ENCODE measurements around the gene WDR70.
"Not testable (repeated sequence)": the region's sequence is repeated elsewhere in the genome, so short reads cannot be mapped to it uniquely, and the experiment has no call there.

The WDR70 gene

DNA sequence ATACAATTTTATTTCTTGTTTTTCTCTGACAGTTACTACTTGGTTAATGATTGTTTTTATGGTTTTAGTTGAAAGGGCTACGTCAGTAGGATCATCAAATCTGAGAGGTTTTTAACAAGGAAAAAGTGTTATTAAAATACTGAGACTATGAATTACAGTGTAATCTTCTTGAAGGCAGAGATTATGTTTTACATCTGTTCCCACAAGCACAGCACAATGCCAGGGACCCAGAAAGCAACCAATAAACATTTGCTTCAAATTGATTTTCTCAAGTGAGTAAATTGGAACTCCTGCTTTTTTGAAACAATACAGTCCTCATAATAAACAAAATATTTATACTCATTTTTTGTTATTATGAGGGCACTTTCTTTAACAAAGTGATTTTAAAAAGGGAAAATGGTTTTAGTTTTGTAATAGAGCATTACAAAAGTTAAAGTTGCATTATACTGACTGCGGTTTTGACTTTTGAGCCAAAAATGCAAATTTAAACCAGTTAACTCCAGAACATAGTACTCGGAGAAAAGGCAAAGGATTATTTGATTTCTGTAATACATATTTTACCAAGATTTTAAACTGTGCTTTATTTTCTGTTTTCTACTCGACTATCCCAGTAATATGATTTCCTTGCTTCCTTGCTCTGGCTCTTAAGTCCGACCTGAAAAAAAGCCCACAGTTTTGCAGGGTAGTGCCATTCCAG is 283.8 kb downstream of the WDR70 start:
- DNase-seq: no peak
- intact Hi-C loops (cut with DNase I): no loop called here

DNA sequence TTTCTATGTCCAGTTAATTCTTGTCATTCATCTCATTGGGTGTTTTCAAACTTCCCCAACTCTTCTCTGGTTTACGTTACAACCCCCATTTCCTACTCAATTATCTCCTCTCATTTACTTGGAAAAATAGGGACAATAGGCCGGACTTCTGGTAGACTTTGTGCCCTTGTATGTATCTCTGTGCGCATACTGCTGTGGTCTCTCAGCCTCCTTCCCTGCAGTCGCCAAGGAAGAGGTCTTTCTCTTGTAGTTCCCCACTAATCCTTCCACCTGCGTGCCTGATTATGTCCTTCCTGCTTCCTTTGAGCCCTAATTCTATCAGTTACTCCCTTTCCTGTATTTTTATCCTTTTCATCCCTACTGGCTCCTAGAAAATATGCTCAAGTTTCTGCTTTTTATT is 284.4 kb downstream of the WDR70 start:
- intact Hi-C loops (cut with DNase I): no loop called here
- DNase-seq: no peak

GRCh38 chr5:37664551-37664950 is 285.4 kb downstream of the WDR70 start:
- intact Hi-C loops (cut with DNase I): no loop called here
- no peak for DNase-seq

- intact Hi-C loops (cut with DNase I): no loop called here
- DNase-seq: no peak
These were observed 286.2 kb downstream of the WDR70 start for GRCh38 chr5:37665272-37665671.

DNA sequence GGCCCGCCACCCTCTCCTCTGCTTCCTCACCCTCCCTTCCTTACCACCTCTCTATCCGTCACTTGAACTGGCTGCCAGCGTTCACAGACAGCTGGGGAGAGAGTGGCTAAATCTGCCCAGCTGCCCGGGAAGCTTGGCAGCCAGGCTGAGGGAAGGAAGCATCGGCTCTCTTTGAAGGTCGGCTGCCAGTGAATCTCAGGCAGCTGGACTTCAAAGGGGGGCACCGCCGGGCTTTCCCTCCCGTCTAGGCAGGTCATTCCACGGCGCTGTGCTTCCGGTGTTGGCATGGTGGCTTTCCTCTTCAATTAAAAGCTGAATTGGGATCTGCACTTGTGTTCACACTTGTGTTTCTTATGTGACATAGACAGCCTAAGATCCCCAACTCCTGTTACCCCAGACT is 286.8 kb downstream of the WDR70 start:
- DNase-seq: peak in 39 of 42 donors; percentile 14 to 77 (median 46)
- intact Hi-C loops (cut with DNase I): no loop called here

DNA sequence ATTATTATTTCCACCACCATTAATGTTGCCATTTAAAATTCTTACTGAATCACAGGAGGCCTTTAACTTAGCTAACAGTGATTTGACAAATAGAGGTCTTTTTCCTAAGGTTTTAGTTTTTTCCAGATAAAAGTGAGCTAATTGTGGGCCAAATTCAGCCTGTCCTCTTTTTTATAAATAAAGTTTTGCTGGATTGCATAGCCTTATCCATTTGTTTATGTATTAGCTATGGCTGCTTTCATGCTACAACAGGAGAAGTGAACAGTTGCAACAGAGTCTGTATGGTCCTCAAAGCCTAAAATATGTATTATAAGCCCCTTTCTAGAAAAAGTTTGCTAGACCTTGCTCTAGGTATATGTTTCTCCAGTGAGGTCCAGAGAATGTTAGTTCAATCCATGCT is 288.3 kb downstream of the WDR70 start:
- no peak for DNase-seq
- intact Hi-C loops (cut with DNase I): no loop called here

DNA sequence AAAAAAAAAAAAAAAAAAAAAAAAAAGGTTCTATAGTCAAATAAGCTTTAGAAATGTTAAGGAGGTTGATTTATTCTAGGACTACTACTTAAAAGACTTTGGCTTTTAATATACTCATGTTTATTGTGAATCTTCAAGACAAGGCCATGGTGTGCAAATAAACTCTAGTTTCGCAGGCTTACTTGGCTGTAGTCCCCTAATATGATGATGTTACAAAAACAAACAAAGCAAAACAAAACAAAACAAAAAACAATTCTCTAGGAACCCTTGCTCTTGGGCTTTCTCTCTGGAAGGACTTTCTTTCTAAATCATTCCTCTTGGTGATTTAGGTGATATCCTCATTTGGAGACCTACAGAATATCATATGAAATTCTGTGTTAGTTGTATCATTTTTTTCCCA is 288.7 kb downstream of the WDR70 start:
- intact Hi-C loops (cut with DNase I): no loop called here
- DNase-seq: no peak

DNA sequence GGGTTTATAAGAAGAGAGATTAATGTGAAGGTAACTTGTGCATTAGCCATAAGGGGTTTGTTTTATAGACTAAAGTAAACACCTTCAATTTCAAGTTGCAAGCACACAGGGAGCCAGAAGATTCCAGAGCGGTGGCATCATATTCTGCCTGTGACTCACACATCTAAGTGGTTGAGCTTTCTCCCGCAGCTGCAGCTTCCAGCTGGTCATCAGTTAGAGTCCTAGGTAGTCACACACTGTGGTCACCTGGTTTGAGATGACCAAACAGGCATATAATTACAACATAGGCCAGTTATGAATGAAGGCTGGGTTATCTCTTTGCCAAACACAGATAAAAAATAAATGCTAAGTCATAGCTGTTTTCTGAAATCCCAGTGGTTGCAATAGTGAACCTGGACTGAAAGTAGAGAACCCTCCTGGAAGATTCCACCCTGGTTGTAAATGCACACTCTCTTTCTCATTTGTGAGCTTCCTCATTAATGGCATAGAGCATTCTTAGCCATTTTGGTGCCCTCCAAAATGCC is 289.5 kb downstream of the WDR70 start:
- DNase-seq: peak in 1 of 42 donors; percentile 13

DNA sequence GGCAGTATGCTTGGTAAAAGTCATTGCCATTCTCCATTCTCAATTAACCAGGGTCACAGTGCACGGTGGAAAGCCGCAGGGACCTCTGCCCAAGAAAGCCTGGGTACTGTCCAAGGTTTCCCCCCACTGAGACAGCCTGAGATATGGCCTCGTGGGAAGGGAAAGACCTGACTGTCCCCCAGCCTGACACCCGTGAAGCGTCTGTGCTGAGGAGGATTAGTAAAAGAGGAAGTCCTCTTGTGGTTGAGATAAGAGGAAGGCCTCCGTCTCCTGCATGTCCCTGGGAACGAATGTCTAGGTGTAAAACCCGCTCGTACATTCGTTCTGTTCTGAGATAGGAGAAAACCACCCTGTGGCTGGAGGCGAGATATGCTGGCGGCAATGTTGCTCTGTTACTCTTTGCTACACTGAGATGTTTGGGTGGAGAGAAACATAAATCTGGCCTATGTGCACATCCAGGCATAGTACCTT is 293.0 kb downstream of the WDR70 start:
- DNase-seq; intact Hi-C loops (cut with DNase I): not testable (repeated sequence)

More for the DNA sequence above, 289.5 kb downstream of the WDR70 start:
- intact Hi-C loops (cut with DNase I): no loop called here

DNA sequence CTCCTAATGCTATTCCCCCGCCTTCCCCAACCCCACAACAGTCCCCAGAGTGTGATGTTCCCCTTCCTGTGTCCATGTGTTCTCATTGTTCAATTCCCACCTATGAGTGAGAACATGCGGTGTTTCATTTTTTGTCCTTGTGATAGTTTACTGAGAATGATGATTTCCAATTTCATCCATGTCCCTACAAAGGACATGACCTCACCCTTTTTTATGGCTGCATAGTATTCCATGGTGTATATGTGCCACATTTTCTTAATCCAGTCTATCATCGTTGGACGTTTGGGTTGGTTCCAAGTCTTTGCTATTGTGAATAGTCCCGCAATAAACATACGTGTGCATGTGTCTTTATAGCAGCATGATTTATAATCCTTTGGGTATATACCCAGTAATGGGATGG is 295.2 kb downstream of the WDR70 start:
- intact Hi-C loops (cut with DNase I): not testable (repeated sequence)

GRCh38 chr5:37679326-37679725 is 300.2 kb downstream of the WDR70 start:
- DNase-seq; intact Hi-C loops (cut with DNase I): not testable (repeated sequence)

More for the DNA sequence above, 295.2 kb downstream of the WDR70 start:
- DNase-seq: not testable (repeated sequence)

GRCh38 chr5:37679903-37680302 is 300.8 kb downstream of the WDR70 start:
- intact Hi-C loops (cut with DNase I); DNase-seq: not testable (repeated sequence)

DNA sequence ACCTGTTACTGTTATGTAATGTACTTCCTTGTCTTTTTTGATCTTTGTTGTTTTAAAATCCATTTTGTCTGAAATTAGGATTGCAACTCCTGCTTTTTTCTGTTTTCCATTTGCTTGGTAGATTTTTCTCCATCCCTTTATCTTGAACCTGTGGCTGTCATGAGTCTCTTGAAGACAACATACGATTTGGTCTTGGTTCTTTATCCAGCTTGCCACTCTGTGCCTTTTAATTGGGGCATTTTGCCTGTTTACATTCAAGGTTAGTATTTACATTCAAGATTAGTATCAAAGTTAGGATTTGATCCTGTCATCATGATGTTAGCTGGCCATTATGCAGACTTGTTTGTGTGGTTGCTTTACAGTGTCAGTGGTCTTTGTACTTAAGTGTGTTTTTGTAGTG is 304.0 kb downstream of the WDR70 start:
- no peak for DNase-seq
- intact Hi-C loops (cut with DNase I): no loop called here

- intact Hi-C loops (cut with DNase I): no loop called here
- no peak for DNase-seq
These were observed 306.1 kb downstream of the WDR70 start for GRCh38 chr5:37685211-37685610.

DNA sequence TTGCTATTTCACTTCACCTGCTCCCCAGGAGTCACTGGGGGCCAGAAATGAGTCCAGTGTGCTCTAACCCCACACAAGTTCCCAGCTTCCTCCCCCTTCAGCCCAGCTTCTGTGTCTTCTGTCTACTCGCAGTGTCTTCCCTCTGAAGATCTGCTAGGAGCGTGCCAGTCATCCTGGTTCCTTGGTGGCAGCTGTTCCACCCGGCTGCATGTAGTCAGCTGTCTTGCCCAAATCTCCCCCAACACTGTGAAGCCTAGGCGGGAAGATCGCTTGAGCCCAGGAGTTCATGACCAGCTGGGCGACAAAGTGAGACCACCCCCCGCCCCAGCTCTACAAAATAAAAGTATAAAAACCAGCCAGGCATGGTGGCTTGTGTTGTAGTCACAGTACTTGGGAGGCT is 306.7 kb downstream of the WDR70 start:
- DNase-seq: no peak
- intact Hi-C loops (cut with DNase I): no loop called here

DNA sequence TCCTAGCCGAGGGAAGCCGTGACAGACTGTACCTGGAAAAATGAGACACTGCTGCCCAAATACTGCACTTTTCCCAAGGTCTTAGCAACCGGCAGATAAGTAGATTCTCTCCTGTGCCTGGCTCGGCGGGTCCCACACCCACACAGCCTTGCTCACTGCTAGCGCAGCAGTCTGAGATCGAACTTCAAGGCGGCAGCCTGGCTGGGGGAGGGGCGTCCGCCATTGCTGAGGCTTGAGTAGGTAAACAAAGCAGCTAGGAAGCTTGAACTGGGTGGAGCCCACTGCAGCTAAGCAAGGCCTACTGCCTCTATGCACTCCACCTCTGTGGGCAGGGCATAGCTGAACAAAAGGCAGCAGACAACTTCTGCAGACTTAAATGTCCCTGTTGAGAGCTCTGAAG is 309.8 kb downstream of the WDR70 start:
- DNase-seq: peak in 1 of 42 donors; percentile 16
- intact Hi-C loops (cut with DNase I): not testable (repeated sequence)

- DNase-seq; intact Hi-C loops (cut with DNase I): not testable (repeated sequence)
These were observed 315.2 kb downstream of the WDR70 start for GRCh38 chr5:37694333-37694732.

DNA sequence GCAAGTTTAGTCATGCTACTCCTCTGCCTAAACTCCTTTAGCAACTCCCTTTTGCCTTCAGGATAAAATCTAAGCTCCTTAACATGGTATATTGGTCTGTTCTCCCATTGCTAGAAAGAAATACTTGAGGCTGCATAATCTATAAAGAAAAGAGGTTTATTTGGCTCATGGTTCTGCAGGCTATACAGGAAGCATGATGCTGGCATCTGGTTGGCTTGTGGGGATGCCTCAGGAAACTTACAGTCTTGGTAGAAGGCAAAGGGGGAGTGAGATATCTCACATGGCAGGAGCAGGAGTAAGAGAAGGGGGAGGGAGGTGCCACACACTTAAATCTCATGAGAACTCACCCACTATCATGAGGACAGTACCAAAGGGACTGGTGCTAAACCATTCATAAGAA is 315.7 kb downstream of the WDR70 start:
- intact Hi-C loops (cut with DNase I): no loop called here
- DNase-seq: no peak

DNA sequence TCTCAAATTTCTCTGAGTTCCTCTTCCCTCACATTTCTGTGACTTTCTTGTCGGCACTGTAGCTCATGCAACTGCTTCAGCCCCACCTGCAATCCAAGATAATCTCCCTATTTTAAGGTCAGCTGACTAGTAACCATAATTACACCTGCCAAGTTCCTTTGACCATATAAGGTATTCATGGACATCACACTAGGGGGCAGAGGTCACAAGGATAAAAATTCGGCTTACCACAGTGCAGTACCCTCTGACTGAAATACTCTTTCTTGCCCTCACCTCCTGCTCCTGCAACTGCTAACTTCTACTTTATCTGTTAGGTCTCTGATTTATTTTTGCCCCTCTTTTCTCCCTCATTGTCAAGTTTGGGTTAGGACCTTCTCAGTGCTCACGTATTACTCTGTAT is 316.5 kb downstream of the WDR70 start:
- intact Hi-C loops (cut with DNase I): no loop called here
- DNase-seq: no peak

DNA sequence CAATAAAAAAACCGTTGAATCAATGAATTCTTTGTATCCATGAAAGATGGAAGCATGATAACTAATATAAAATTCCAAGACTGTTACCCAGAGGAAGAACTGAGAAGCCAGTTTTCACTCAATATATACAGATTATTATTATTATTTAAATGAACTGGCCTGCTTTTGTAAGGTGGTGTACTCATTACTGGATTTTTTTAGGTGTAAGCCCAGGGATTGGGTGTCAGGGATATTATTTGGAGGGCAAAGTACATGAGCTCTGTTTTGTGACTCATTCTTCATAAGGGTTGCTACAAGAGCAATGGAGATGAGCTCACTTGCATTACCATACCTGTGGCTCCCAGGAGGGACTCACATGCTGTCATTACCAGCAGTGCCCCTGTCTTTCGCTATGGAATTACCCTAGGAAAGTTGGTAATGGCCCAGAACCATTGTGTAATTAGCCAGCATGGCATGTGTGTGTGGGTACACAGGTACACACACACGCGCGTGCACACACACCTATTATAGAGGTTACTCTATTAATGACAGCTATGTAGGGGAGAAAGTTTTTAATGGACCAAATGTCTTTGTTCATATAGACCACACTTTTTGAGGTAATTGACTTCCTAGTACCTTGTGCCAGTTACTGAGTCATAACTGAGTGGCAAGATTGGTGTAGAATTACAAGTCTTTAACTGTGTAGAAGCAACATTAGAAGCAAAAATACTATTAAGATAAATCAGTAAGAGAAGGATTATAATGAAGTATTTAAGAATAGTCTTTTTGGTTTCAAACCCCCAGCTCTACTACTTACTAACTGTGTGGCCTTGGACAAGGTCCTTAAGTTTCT is 317.3 kb downstream of the WDR70 start:
- DNase-seq: no peak
- intact Hi-C loops (cut with DNase I): no loop called here

Measured in head of caudate nucleus (tissue), 42 donors.